WTC11 (cell line): ENCODE data around the gene GRAP2. TPM values are rescaled to one million over a fixed set of nuclear protein-coding genes. Genes with fewer than 3 reads are reported as not detected.

ENCODE experiments used
- ATAC-seq: fragments of 200-7000 bp; cut with Tn5 transposase; 2 replicates; pipeline ENCODE4 v1.10.0; 2021; ENCODE audit warnings: mild to moderate bottlenecking, moderate library complexity
- CTCF ChIA-PET: fragments of 300-600 bp; sonication (Branson Sonifier 250); formaldehyde crosslinking; loops from one replicate; lab custom pipeline; 2021; ENCODE audit warnings: antibody characterized with exemption; lab: Charles Lee
- POLR2A ChIA-PET: fragments of 350-600 bp; sonication (Branson Sonifier 250); formaldehyde crosslinking; loops from one replicate; lab custom pipeline; 2021; ENCODE audit warnings: antibody characterized with exemption; lab: Charles Lee
- DNase-seq: peaks from one replicate; pipeline ENCODE4 v3.0.0; 2021; ENCODE audit warnings: low spot score
- H3K27ac Mint-ChIP-seq: 2 replicates; pipeline ENCODE4 v1.8.0; 2021; ENCODE audit warnings: mixed read lengths
- H3K27me3 Mint-ChIP-seq: 2 replicates; pipeline ENCODE4 v1.8.0; 2021; ENCODE audit warnings: low read depth, mild to moderate bottlenecking, moderate library complexity, mixed read lengths
- H3K36me3 Mint-ChIP-seq: 2 replicates; pipeline ENCODE4 v1.8.0; 2021; ENCODE audit warnings: mixed read lengths
- H3K4me1 Mint-ChIP-seq: 2 replicates; pipeline ENCODE4 v1.8.0; 2022; ENCODE audit warnings: mixed read lengths
- H3K4me3 Mint-ChIP-seq: 2 replicates; pipeline ENCODE4 v1.8.0; 2021; ENCODE audit warnings: mild to moderate bottlenecking, moderate library complexity, mixed read lengths
- H3K9me3 Mint-ChIP-seq: 2 replicates; pipeline ENCODE4 v1.8.0; 2021; ENCODE audit warnings: mixed read lengths
- ATF2 ChIP-seq: sonication (generic); formaldehyde crosslinking; IDR thresholded peaks from 2 replicates; pipeline ENCODE4 v1.8.1; 2022; ENCODE audit warnings: low read depth, missing genetic modification reagents, borderline replicate concordance
- E2F1 ChIP-seq: sonication (generic); formaldehyde crosslinking; IDR thresholded peaks from 2 replicates; pipeline ENCODE4 v1.8.0; 2022; ENCODE audit warnings: mild to moderate bottlenecking, missing genetic modification reagents
- FOXJ3 ChIP-seq: sonication (generic); formaldehyde crosslinking; IDR thresholded peaks from 2 replicates; pipeline ENCODE4 v1.9.0; 2021; ENCODE audit warnings: missing genetic modification reagents, mild to moderate bottlenecking, borderline replicate concordance
- FOXP4 ChIP-seq: sonication (generic); formaldehyde crosslinking; IDR thresholded peaks from 2 replicates; pipeline ENCODE4 v1.8.0; 2022; ENCODE audit warnings: mild to moderate bottlenecking, missing genetic modification reagents
- GRHL2 ChIP-seq: fragments of 250-450 bp; sonication (Bioruptor Pico); IDR thresholded peaks from 2 replicates; pipeline ENCODE4 v1.8.0; 2022; ENCODE audit warnings: mild to moderate bottlenecking, moderate library complexity; ENCODE audit not compliant: insufficient replicate concordance, severe bottlenecking
- IRF2 ChIP-seq: sonication (generic); formaldehyde crosslinking; IDR thresholded peaks from 2 replicates; pipeline ENCODE4 v1.8.0; 2022; ENCODE audit warnings: low read depth, missing genetic modification reagents, borderline replicate concordance
- MLX ChIP-seq: sonication (generic); formaldehyde crosslinking; IDR thresholded peaks from 2 replicates; pipeline ENCODE4 v1.8.1; 2023; ENCODE audit warnings: mild to moderate bottlenecking, missing genetic modification reagents, moderate library complexity
- OVOL2 ChIP-seq: fragments of 250-450 bp; sonication (Bioruptor Pico); IDR thresholded peaks from 2 replicates; pipeline ENCODE4 v1.9.0; 2021; ENCODE audit warnings: mild to moderate bottlenecking, borderline replicate concordance
- PRDM15 ChIP-seq: sonication (generic); formaldehyde crosslinking; IDR thresholded peaks from 2 replicates; pipeline ENCODE4 v1.8.0; 2022; ENCODE audit warnings: missing genetic modification reagents
- RELA ChIP-seq: sonication (generic); formaldehyde crosslinking; IDR thresholded peaks from 2 replicates; pipeline ENCODE4 v1.8.1; 2022; ENCODE audit warnings: missing genetic modification reagents, mild to moderate bottlenecking, borderline replicate concordance
- SP1 ChIP-seq: sonication (generic); formaldehyde crosslinking; conservative IDR thresholded peaks from 2 replicates; pipeline ENCODE4 v1.8.1; 2022; ENCODE audit warnings: missing genetic modification reagents
- USF1 ChIP-seq: sonication (generic); formaldehyde crosslinking; IDR thresholded peaks from 2 replicates; pipeline ENCODE4 v1.8.0; 2022; ENCODE audit warnings: mild to moderate bottlenecking, missing genetic modification reagents
- ZBTB43 ChIP-seq: sonication (generic); formaldehyde crosslinking; IDR thresholded peaks from 2 replicates; pipeline ENCODE4 v1.8.1; 2023; ENCODE audit warnings: mild to moderate bottlenecking, missing genetic modification reagents
- ZNF219 ChIP-seq: sonication (generic); formaldehyde crosslinking; IDR thresholded peaks from 2 replicates; pipeline ENCODE4 v1.8.0; 2023; ENCODE audit warnings: missing genetic modification reagents, mild to moderate bottlenecking, borderline replicate concordance
- ZNF232 ChIP-seq: sonication (generic); formaldehyde crosslinking; IDR thresholded peaks from 2 replicates; pipeline ENCODE4 v1.8.0; 2022; ENCODE audit warnings: mild to moderate bottlenecking, missing genetic modification reagents
- ZNF425 ChIP-seq: fragments of 250-450 bp; sonication (Bioruptor Pico); conservative IDR thresholded peaks from 2 replicates; pipeline ENCODE4 v1.9.0; 2021; ENCODE audit warnings: mild to moderate bottlenecking
- ZNF532 ChIP-seq: fragments of 250-450 bp; sonication (Bioruptor Pico); IDR thresholded peaks from 2 replicates; pipeline ENCODE4 v1.9.0; 2021; ENCODE audit warnings: mild to moderate bottlenecking, borderline replicate concordance
- ZNF671 ChIP-seq: fragments of 250-450 bp; sonication (Bioruptor Pico); IDR thresholded peaks from 2 replicates; pipeline ENCODE4 v1.8.0; 2021; ENCODE audit warnings: mild to moderate bottlenecking
- total RNA-seq: library from RNA; stranded (reverse); gene quantifications from 3 replicates; pipeline ENCODE4 v1.2.3, GENCODE V29; 2021

GRAP2 gene
- total RNA-seq, 1 experiment from 2014 or later = 0.33 TPM

- TF ChIP-seq SP1 (CRISPR knock-in tag) (no peak), USF1 (CRISPR knock-in tag) (no peak), OVOL2 (no peak), ZNF232 (no peak), RELA (no peak), ATF2 (no peak), E2F1 (CRISPR knock-in tag) (no peak), FOXJ3 (no peak), ZNF425 (no peak), ZBTB43 (no peak), GRHL2 (CRISPR knock-in tag) (no peak), MLX (CRISPR knock-in tag) (no peak), ZNF671 (CRISPR knock-in tag) (no peak)
Observed at GRCh38 chr22:39852799-39853198, 48.1 kb upstream of the GRAP2 start (continued).

- ATAC-seq = no peak
- CTCF ChIA-PET = interaction anchor here (0.6 to 1.2 kb wide), 4 partner anchors 24 to 124 kb away, joined by 3 to 6 read pairs (median 4); no protein-coding TSS in a partner anchor
- no peak for TF ChIP-seq FOXP4 (CRISPR knock-in tag)
- no peak for TF ChIP-seq ZNF232
- TF ChIP-seq ZNF532 = no peak
- no peak for TF ChIP-seq PRDM15 (CRISPR knock-in tag)
- TF ChIP-seq IRF2 (CRISPR knock-in tag) = no peak
- no peak for TF ChIP-seq ZNF219
Observed at GRCh38 chr22:39856588-39856987, 44.3 kb upstream of the GRAP2 start.

More at GRCh38 chr22:39856588-39856987, 44.3 kb upstream of the GRAP2 start:
- no peak overlapping the region for H3K27ac Mint-ChIP-seq
- no peak for DNase-seq
- H3K27me3 Mint-ChIP-seq = peaks cover 4% of the 10 kb centered on the region
- H3K4me3 Mint-ChIP-seq = no peak overlapping the region
- no peaks in the 10 kb centered on the region for H3K9me3 Mint-ChIP-seq
- POLR2A ChIA-PET = interaction anchor here (1.1 kb wide), 1 partner anchor 152 kb away, joined by 6 read pairs; no protein-coding TSS in a partner anchor
- H3K4me1 Mint-ChIP-seq = no peaks in the 10 kb centered on the region
- H3K36me3 Mint-ChIP-seq = no peaks in the 10 kb centered on the region
